GM12878 (cell line): ENCODE data around the gene PROCA1. TPM values are rescaled to one million over a fixed set of nuclear protein-coding genes. Genes with fewer than 3 reads are reported as not detected.

Experiments
- ATAC-seq: fragments of 200-7000 bp; cut with Tn5 transposase; 3 replicates; pipeline ENCODE4 v1.9.1; 2020; ENCODE audit warnings: mild to moderate bottlenecking, moderate library complexity
- BruUV-seq: library from RNA; stranded (reverse); fragments of 400-500 nt; replicated peaks from 2 replicates; lab custom pipeline; 2021; lab: Mats Ljungman, UMichigan
- CTCF ChIA-PET: fragments of 300-600 bp; sonication (Branson Sonifier 250); formaldehyde crosslinking; extraction: SDS; loops from one replicate; lab custom pipeline; 2021; ENCODE audit warnings: inconsistent platforms; lab: Yijun Ruan, JAX
- POLR2A ChIA-PET: fragments of 350-600 bp; formaldehyde crosslinking; extraction: SDS; loops from one replicate; lab custom pipeline; 2021; ENCODE audit warnings: inconsistent platforms; lab: Charles Lee
- RAD21 ChIA-PET: fragments of 300-600 bp; sonication (Branson Sonifier 250); formaldehyde crosslinking; loops from one replicate; lab custom pipeline; 2023; ENCODE audit warnings: antibody characterized with exemption; ENCODE audit not compliant: unreplicated experiment; lab: Charles Lee
- SMC1A ChIA-PET: fragments of 300-600 bp; sonication (Branson Sonifier 250); formaldehyde crosslinking; loops from one replicate; lab custom pipeline; 2023; ENCODE audit not compliant: unreplicated experiment, uncharacterized antibody; lab: Charles Lee
- DNase-seq: peaks from one replicate; pipeline ENCODE4 v3.0.0-alpha.2; 2011; ENCODE audit warnings: low read depth, low spot score
- FAIRE-seq: peaks from 3 replicates; lab custom pipeline; 2011; peaks lifted over from hg19 to GRCh38; lab: Jason Lieb, UNC
- H2AFZ ChIP-seq: 2 replicates; pipeline ENCODE4 v1.6.0; 2011; ENCODE audit warnings: low read depth, low read length, control low read depth; ENCODE audit not compliant: control insufficient read depth
- H3K27ac ChIP-seq: 2 replicates; pipeline ENCODE4 v1.5.1; 2011; ENCODE audit warnings: control low read depth; ENCODE audit not compliant: control insufficient read depth, insufficient read depth
- H3K27me3 ChIP-seq, 2 experiments: replicated peaks in 1 of 2; 2 replicates each; pipeline versions ENCODE4 v1.6.0 to v1.6.1; 2011; ENCODE audit warnings: low read length in 1 of 2; ENCODE audit not compliant: control insufficient read depth in 2 of 2, insufficient read depth in 2 of 2
- H3K36me3 ChIP-seq, 2 experiments: 2 replicates each; pipeline ENCODE4 v1.5.1; 2011; ENCODE audit warnings: low read length in 1 of 2; ENCODE audit not compliant: control insufficient read depth in 2 of 2, insufficient read depth in 2 of 2
- H3K4me1 ChIP-seq: 2 replicates; pipeline ENCODE4 v1.6.1; 2011; ENCODE audit warnings: mild to moderate bottlenecking, low read length, moderate library complexity, mixed read lengths; ENCODE audit not compliant: control insufficient read depth, insufficient read depth
- H3K4me2 ChIP-seq: 2 replicates; pipeline ENCODE4 v1.6.0; 2011; ENCODE audit warnings: control low read depth; ENCODE audit not compliant: control insufficient read depth, insufficient read depth
- H3K4me3 ChIP-seq: fragments of 200-600 bp; sonication (generic); 2 replicates; pipeline ENCODE4 v1.5.1; 2016
- H3K79me2 ChIP-seq: 2 replicates; pipeline ENCODE4 v1.6.0; 2011; ENCODE audit warnings: low read length; ENCODE audit not compliant: control insufficient read depth, insufficient read depth
- H3K9ac ChIP-seq: 2 replicates; pipeline ENCODE4 v1.8.0; 2011; ENCODE audit warnings: low read length, control low read depth, mixed read lengths; ENCODE audit not compliant: control insufficient read depth, insufficient read depth
- H3K9me3 ChIP-seq: replicated peaks from 3 replicates; pipeline ENCODE4 v1.5.1; 2011; ENCODE audit warnings: mild to moderate bottlenecking, low read length; ENCODE audit not compliant: control insufficient read depth, insufficient read depth
- H4K20me1 ChIP-seq: 2 replicates; pipeline ENCODE4 v1.6.0; 2011; ENCODE audit not compliant: control insufficient read depth, insufficient read depth
- BMI1 ChIP-seq: fragments of 450-650 bp; IDR thresholded peaks from 2 replicates; pipeline ENCODE4 v1.6.1; 2016; ENCODE audit warnings: mild to moderate bottlenecking, moderate library complexity, borderline replicate concordance
- MEF2A ChIP-seq: IDR thresholded peaks from 2 replicates; pipeline ENCODE4 v1.6.1; 2011; ENCODE audit warnings: low read depth, mild to moderate bottlenecking, low read length, moderate library complexity; ENCODE audit not compliant: insufficient read depth
- POU2F2 ChIP-seq: IDR thresholded peaks from 3 replicates; pipeline ENCODE4 v1.6.1; 2011; ENCODE audit warnings: low read depth, mild to moderate bottlenecking, low read length, borderline replicate concordance
- SMAD1 ChIP-seq: fragments of 450-650 bp; IDR thresholded peaks from 2 replicates; pipeline ENCODE4 v1.6.1; 2018; ENCODE audit warnings: mild to moderate bottlenecking, low read depth; ENCODE audit not compliant: partially characterized antibody
- ZBTB4 ChIP-seq: fragments of 450-650 bp; formaldehyde crosslinking; IDR thresholded peaks from 2 replicates; pipeline ENCODE4 v1.4.0; 2022; ENCODE audit warnings: mild to moderate bottlenecking, moderate library complexity
- ZNF24 ChIP-seq: fragments of 450-650 bp; IDR thresholded peaks from 2 replicates; pipeline ENCODE4 v1.6.1; 2017; ENCODE audit warnings: antibody characterized with exemption, mild to moderate bottlenecking
- WGBS: methylation state at CpG from one replicate; pipeline ENCODE4 v1.1.6; 2016; ENCODE audit warnings: low lambda C conversion rate; ENCODE audit not compliant: insufficient replicate concordance, insufficient coverage; ENCODE audit errors: missing lambda C conversion rate; 5-methylcytosine and 5-hydroxymethylcytosine counted together
- in situ Hi-C: fragments of 300-500 bp; cut with MboI; formaldehyde crosslinking; loops from 9 replicates; pipeline ENCODE4 v1.14.3; 2018; ENCODE audit warnings: mixed read lengths
- intact Hi-C: fragments of 100-400 bp; cut with micrococcal nuclease; formaldehyde crosslinking; loops from one replicate; pipeline ENCODE4 v1.14.2; 2022; ENCODE audit not compliant: unreplicated experiment
- polyA plus RNA-seq, 11 experiments: library from polyadenylated mRNA; depleted of rRNA in 4 of 11; unstranded in 6 of 11; stranded (reverse) in 5 of 11; fragments of >200 nt; fragmentation: Nextera tagmentation in 4 of 11; fragmentation: Illumina TruSeq in 1 of 11; extraction: Ambion mirVana in 4 of 11; extraction: Trizol in 1 of 11; gene quantifications; 1 replicate in 1 of 11; 2 replicates in 10 of 11; pipeline versions ENCODE4 v1.2.1 to v1.2.3, GENCODE V29; 2011 to 2016; ENCODE audit warnings: inconsistent platforms in 2 of 11, missing spikeins in 2 of 11, low read depth in 1 of 11
- total RNA-seq, 4 experiments: library from RNA; depleted of rRNA in 3 of 4; stranded (reverse); fragments of >200 nt in 3 of 4; fragmentation: Illumina TruSeq in 1 of 4; extraction: Trizol in 1 of 4; gene quantifications; 2 replicates each; pipeline versions ENCODE4 v1.2.1 to v1.2.3, GENCODE V29; 2013 to 2021
- TF ChIP-seq, protein P1 (sequence below): fragments of 450-650 bp; IDR thresholded peaks from 2 replicates; pipeline ENCODE4 v1.6.1; 2017; ENCODE audit warnings: mild to moderate bottlenecking, low read depth, inconsistent platforms; ENCODE audit not compliant: poor library complexity, severe bottlenecking
- TF ChIP-seq, protein P2 (sequence below): IDR thresholded peaks from 2 replicates; pipeline ENCODE4 v1.6.1; 2011; ENCODE audit warnings: borderline replicate concordance, low read depth, mild to moderate bottlenecking, moderate library complexity, low read length; ENCODE audit not compliant: insufficient read depth, poor library complexity, severe bottlenecking
- TF ChIP-seq, protein P3 (sequence below): fragments of 450-650 bp; IDR thresholded peaks from 2 replicates; pipeline ENCODE4 v1.6.1; 2014; ENCODE audit warnings: mild to moderate bottlenecking

Gene PROCA1
- total and polyA plus RNA-seq, 10 of the 15 experiments (the other 5 are each of a cell fraction or from before 2014, with no cell fraction given), result 0.35 to 4.8 (median 1.4) TPM

DNA sequence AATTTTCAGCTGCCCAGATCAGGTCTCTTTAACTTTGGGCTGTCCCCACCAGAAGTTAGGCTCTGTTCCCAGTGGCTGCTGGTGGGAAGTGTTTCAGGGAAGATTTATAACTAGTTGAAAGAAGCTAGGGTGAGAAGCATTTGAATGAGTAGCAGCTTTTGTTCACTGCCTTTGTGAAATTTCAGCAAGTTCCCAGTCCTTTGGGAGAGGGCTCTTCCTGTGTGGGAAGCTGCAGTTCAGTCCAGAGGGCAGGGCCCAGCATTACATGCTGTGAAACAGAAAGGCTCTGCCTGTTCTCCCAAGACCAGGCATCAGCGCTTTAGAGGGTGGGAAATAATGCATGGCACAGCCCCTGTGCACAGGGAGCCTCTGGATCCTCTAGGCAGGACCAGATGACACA, 17.8 kb downstream of the PROCA1 start:
- CTCF ChIA-PET, result no interaction called here
- WGBS, result 36% methylated on average over 1 of the region's 1 CpG
- TF ChIP-seq, protein P1, sequence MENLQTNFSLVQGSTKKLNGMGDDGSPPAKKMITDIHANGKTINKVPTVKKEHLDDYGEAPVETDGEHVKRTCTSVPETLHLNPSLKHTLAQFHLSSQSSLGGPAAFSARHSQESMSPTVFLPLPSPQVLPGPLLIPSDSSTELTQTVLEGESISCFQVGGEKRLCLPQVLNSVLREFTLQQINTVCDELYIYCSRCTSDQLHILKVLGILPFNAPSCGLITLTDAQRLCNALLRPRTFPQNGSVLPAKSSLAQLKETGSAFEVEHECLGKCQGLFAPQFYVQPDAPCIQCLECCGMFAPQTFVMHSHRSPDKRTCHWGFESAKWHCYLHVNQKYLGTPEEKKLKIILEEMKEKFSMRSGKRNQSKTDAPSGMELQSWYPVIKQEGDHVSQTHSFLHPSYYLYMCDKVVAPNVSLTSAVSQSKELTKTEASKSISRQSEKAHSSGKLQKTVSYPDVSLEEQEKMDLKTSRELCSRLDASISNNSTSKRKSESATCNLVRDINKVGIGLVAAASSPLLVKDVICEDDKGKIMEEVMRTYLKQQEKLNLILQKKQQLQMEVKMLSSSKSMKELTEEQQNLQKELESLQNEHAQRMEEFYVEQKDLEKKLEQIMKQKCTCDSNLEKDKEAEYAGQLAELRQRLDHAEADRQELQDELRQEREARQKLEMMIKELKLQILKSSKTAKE, result no peak
- TF ChIP-seq, protein P2, sequence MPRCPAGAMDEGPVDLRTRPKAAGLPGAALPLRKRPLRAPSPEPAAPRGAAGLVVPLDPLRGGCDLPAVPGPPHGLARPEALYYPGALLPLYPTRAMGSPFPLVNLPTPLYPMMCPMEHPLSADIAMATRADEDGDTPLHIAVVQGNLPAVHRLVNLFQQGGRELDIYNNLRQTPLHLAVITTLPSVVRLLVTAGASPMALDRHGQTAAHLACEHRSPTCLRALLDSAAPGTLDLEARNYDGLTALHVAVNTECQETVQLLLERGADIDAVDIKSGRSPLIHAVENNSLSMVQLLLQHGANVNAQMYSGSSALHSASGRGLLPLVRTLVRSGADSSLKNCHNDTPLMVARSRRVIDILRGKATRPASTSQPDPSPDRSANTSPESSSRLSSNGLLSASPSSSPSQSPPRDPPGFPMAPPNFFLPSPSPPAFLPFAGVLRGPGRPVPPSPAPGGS, result no peak
- TF ChIP-seq BMI1, result no peak
- no peak for TF ChIP-seq ZBTB4 (CRISPR knock-in tag)
- TF ChIP-seq MEF2A, result no peak
- TF ChIP-seq ZNF24, result no peak
- TF ChIP-seq POU2F2, result no peak
- TF ChIP-seq, protein P3, sequence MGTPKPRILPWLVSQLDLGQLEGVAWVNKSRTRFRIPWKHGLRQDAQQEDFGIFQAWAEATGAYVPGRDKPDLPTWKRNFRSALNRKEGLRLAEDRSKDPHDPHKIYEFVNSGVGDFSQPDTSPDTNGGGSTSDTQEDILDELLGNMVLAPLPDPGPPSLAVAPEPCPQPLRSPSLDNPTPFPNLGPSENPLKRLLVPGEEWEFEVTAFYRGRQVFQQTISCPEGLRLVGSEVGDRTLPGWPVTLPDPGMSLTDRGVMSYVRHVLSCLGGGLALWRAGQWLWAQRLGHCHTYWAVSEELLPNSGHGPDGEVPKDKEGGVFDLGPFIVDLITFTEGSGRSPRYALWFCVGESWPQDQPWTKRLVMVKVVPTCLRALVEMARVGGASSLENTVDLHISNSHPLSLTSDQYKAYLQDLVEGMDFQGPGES, result no peak
- TF ChIP-seq SMAD1, result no peak

More for the DNA sequence above, 17.8 kb downstream of the PROCA1 start:
- intact Hi-C loops, result no loop called here
- no peak overlapping the region for H3K4me3 ChIP-seq
- H2AFZ ChIP-seq, result no peak overlapping the region
- no peak overlapping the region for H3K9ac ChIP-seq
- DNase-seq, result no peak
- no peaks in the 10 kb centered on the region for H3K4me1 ChIP-seq
- H3K79me2 ChIP-seq, result no peaks in the 10 kb centered on the region
- no peak overlapping the region for H3K27ac ChIP-seq
- ATAC-seq, result no peak
- BruUV-seq, result no TSS peak
- FAIRE-seq, result no peak
- ChIA-PET SMC1A (interaction anchor here (1.1 kb wide), 1 partner anchor 11 kb away, joined by 4 read pairs; no protein-coding TSS in a partner anchor), POLR2A (interaction anchor here (0.8 kb wide), 1 partner anchor 32 kb away, joined by 3 read pairs; the partner anchor contains the start of genes SDF2 and SUPT6H), RAD21 (no interaction called here)
- no peaks in the 10 kb centered on the region for H3K27me3 ChIP-seq
- H3K36me3 ChIP-seq, result peaks cover 40 to 45% of the 10 kb centered on the region in 2 experiments
- H4K20me1 ChIP-seq, result no peaks in the 10 kb centered on the region; the same call in 1 of the 2 replicates
- no peak overlapping the region for H3K4me2 ChIP-seq
- no peaks in the 10 kb centered on the region for H3K9me3 ChIP-seq
- in situ Hi-C loops, result no loop called here
